HG03039 (cell line): ENCODE results near the gene ZNF516.

Source experiments
- ATAC-seq: cut with Tn5 transposase; IDR thresholded peaks from one replicate; pipeline ENCODE4 v1.9.1; 2021; ENCODE audit warnings: mild to moderate bottlenecking, moderate library complexity; ENCODE audit not compliant: unreplicated experiment

Gene ZNF516

GRCh38 chr18:76444446-76445105 lies 50.5 kb downstream of the ZNF516 start:
- ATAC-seq, result no peak

- ATAC-seq, result no peak
Measured at GRCh38 chr18:76443519-76444445, 51.3 kb downstream of the ZNF516 start.

DNA sequence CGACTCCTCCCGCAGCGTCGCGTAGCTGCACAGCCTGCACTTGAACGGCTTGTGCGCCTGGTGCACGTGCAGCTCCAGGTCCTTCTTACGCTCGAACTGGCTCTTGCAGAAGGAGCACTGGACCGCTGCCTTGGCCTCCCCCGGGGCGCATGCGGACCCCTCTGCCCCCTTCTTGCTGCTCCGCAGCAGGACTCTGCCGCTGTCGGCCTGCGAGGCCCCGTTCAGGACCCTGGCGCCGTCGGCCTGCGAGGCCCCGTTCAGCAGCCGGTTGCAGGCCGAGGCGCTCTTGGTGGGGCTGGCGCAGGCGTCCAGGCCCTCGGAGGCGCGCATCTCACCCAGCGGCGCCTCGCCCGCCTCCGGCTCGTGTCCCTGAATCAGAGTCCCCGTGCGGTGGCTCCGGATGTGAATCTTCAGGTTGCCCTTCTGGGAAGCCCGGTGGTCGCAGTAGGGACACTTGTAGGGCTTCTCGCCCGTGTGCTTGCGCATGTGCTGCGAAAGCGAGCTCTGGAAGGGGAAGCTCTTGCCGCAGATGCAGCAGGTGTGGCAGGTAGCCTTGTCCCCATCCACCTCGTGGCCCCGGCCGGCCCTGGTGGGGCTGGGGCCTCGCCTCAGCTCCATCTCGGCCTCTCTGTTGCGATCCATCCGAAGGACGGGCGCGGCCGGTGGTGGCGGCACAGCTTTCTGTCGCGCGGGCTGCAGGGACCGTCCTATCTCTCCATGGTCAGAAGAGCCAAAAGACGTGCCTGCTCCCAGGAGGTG lies 52.5 kb downstream of the ZNF516 start:
- ATAC-seq, result no peak

GRCh38 chr18:76441668-76442412 lies 53.2 kb downstream of the ZNF516 start:
- ATAC-seq, result no peak

- no peak for ATAC-seq
Measured at GRCh38 chr18:76441002-76441667, 53.9 kb downstream of the ZNF516 start.

DNA sequence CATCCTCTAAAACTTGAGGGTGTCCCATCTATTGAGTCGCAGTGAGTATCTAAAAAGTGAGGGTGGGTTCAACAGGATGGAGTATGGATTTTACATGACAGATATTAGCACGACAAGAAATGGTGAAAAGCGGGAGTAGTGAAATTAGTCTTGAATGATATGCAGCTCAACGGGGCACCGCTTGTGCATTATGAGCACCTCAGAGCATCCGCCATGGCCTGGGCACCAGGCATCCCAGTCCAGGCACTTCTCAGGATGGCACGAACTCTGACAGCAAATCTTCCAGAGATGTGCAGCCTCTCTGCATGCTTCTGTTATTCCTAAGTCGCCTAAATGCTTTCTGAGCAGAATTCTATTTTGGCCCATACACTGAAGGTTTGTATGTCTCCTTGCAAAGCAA lies 57.1 kb downstream of the ZNF516 start:
- ATAC-seq, result no peak

DNA sequence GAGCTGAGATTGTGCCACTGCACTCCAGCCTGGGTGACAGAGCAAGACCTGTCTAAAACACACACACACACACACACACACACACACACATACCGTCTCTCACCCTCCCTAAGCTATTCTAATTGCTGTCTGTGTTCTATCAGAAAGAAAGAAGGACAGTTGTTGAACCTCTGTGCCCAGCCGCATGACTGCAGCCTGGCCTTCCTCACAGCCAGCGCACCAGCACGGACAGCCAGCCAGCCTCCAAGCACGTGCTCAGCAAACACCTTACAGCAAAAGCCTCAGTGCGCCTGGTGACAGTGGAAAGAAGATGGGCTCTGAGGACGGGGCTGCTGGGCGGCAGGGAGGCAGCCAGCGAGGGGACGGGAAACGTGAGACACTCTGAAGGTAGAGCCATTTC lies 58.0 kb downstream of the ZNF516 start:
- no peak for ATAC-seq

DNA sequence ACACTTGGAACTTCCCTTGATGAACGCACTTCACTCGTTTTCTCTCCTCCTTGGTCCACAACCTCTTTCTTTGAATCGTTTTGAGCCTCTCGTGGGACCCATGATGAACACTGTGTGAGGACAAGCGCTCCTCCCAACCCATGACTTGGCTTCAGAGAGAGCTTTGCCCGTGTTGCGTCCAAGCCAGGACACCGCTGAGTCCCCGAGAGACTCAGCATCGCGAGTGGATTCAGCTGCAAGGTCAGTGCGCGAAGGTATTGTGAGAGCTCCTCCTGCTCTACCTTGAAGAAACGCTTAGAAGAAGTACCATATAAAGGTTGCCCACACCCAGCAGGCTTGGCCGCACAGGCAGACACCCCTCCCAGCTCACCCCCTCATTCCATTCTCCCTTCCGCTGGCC lies 58.7 kb downstream of the ZNF516 start:
- no peak for ATAC-seq

- ATAC-seq, result no peak
Measured at GRCh38 chr18:76435316-76435989, 59.6 kb downstream of the ZNF516 start.

DNA sequence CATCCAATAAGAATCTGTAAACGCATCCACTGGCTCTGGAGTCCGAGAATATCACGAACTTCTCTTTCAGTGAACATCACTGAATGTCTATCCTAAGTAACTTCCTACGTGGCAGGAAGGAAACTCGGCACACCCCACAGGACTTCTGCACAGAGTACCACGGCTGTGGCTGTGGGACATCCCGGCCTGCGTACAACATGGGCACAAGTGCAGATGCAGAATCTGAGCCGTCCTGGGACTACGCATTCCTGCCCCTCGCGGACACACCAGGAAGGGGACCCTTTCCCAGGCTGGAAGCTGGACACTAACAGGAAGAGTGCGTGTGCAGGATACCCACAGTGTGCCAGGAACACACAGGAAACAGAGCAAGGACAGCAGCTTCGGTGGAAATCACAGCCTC lies 60.6 kb downstream of the ZNF516 start:
- no peak for ATAC-seq

- ATAC-seq, result no peak
Measured at GRCh38 chr18:76433788-76434187, 61.3 kb downstream of the ZNF516 start.

DNA sequence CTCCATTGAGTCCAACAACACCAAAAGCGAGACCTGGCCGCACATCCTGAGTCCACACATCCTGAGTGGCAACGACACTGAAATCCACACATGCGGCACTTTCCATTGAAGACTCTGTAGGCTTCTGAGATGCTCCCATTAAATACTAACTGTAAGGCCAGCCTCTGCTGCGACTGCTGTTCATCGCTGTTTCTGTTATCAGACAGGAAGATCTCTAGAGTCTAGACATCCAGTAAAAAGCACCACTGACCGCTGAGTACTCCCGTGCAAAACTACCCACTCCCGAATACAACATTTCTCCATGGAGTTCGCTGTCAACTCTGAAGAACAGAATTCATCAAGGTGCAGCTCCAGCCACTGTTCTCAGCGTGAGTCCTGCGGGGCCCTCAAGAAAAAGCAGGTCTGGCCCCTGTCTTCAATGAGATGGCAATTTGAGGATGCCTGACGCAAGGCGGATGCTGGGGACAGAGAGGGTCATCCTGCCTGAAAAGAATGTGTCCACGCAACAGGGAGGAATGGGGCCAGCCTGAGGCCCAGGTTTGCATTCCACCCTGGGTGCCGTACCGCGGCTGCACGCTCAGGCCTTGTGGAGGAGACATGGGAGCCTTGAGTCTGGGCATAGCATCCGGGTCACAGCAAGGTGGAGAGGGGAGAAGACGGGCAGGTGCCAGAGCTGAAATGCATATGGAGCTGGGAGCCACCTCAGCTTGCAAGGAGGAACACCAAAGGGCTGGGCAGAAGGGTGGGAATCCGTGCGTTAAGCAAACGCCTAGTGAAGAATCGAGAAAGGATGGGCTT lies 61.9 kb downstream of the ZNF516 start:
- no peak for ATAC-seq

- no peak for ATAC-seq
Measured at GRCh38 chr18:76432274-76432755, 62.7 kb downstream of the ZNF516 start.

GRCh38 chr18:76431437-76432273 lies 63.4 kb downstream of the ZNF516 start:
- ATAC-seq, result no peak

- no peak for ATAC-seq
Measured at GRCh38 chr18:76430636-76431035, 64.4 kb downstream of the ZNF516 start.

DNA sequence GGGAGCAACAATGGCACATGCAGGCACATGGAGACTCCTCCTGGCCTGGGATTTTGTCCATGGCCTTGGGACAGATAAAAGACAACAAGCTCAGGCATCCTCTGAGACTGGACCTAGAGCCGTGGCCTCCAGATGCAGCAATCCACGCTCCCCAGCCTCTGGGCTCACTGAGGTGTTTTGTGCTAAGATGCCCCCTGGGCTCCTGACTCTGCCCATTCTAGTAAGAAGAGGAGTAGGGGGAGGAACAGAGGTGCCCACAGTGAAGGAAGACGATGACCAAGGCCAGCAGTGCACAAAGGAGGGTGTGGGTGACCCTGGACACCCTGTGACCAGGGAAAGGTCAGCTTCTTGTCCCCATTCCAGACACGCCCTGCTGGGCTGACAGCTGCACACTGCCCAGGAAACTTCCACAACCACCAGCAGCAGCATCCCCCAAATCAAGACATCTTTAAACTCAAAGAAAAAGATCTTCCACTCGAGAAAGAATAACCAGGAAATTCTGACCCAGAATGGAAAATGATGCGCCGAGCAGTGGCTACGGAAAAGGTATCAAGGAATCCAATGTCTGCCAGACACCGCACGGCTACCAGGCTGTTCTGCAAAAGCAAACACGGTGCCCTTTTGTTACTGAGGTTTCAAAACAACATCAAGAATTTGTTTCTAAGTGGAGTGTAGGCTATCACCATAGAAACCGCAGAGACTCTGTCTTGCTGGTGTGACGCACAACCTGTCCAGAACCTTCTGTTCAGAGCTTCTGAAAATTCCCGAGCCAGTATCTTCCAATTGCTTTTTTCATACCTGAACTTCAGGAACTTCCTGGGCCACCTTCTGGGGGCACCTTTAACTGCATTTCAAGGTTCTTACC lies 65.5 kb downstream of the ZNF516 start:
- ATAC-seq, result no peak
